Measurements from ENCODE around the gene SMIM45.

- TF ChIP-seq, protein P1, sequence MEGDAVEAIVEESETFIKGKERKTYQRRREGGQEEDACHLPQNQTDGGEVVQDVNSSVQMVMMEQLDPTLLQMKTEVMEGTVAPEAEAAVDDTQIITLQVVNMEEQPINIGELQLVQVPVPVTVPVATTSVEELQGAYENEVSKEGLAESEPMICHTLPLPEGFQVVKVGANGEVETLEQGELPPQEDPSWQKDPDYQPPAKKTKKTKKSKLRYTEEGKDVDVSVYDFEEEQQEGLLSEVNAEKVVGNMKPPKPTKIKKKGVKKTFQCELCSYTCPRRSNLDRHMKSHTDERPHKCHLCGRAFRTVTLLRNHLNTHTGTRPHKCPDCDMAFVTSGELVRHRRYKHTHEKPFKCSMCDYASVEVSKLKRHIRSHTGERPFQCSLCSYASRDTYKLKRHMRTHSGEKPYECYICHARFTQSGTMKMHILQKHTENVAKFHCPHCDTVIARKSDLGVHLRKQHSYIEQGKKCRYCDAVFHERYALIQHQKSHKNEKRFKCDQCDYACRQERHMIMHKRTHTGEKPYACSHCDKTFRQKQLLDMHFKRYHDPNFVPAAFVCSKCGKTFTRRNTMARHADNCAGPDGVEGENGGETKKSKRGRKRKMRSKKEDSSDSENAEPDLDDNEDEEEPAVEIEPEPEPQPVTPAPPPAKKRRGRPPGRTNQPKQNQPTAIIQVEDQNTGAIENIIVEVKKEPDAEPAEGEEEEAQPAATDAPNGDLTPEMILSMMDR (conservative IDR thresholded peaks at IDR 0.05), result no peak
- no peak for TF ChIP-seq ZFX (IDR thresholded peaks at IDR 0.05)
Measured at GRCh38 chr22:41966225-41966606, 14.3 kb downstream of the SMIM45 start.

Data from C4-2B (cell line).